Breast epithelium (tissue), 3 donors: ENCODE measurements around the gene CMSS1.

Source experiments
- CTCF ChIP-seq, 3 donors: fragments of 450-650 bp; IDR thresholded peaks; one replicate each; pipeline ENCODE4 v1.5.1; 2016 to 2017; ENCODE audit warnings: antibody characterized with exemption in 3 of 3, mild to moderate bottlenecking in 3 of 3, moderate library complexity in 3 of 3
- POLR2A ChIP-seq: fragments of 450-650 bp; IDR thresholded peaks from one replicate; pipeline ENCODE4 v1.6.1; 2016; ENCODE audit warnings: antibody characterized with exemption, mild to moderate bottlenecking, moderate library complexity
- POLR2AphosphoS5 ChIP-seq, 3 donors: sonication (generic); formaldehyde crosslinking; IDR thresholded peaks; one replicate each; pipeline ENCODE4 v1.6.1; 2017; ENCODE audit warnings: antibody characterized with exemption in 3 of 3

GRCh38 chr3:99891610-99892285 lies 74.1 kb downstream of the CMSS1 start:
- TF ChIP-seq POLR2AphosphoS5 (IDR thresholded peaks at IDR 0.05) = no peak
- no peak for TF ChIP-seq CTCF (IDR thresholded peaks at IDR 0.05)
- TF ChIP-seq POLR2A = no peak
